ENCODE data around the gene FITM2.

Gene FITM2

GRCh38 chr20:44336725-44337380, 25.9 kb upstream of the FITM2 start, which contains the start of gene R3HDML:
Gene R3HDML, plus strand, starts transcription at chr20:44337043. Its CDS starts 115 bp downstream, at chr20:44337158.
- Histone ChIP-seq H3K27ac (no peak within 1 kb of the TSS), H3K4me3 (ENCODE audit: low read depth, low read length) (no peak within 1 kb of the TSS), H3K36me3 (replicated peaks) (no peaks in the 10 kb centered on the region), H3K27me3 (replicated peaks) (peaks cover 3% of the 10 kb centered on the region)
- TF ChIP-seq CTCF (IDR thresholded peaks at IDR 0.05; ENCODE audit: low read depth, low read length, missing control alignments): no peak
- in situ Hi-C loops (cut with HindIII; ENCODE audit: low pct_ligation_motif_present, low sequenced_read_pairs): no loop called here
- DNase-seq: no peak

- DNase-seq: no peak
- Histone ChIP-seq H3K36me3 (replicated peaks) (no peaks in the 10 kb centered on the region), H3K27ac (no peak overlapping the region), H3K27me3 (replicated peaks) (peaks cover 3% of the 10 kb centered on the region), H3K4me3 (ENCODE audit: low read depth, low read length) (no peak overlapping the region)
- TF ChIP-seq CTCF (IDR thresholded peaks at IDR 0.05; ENCODE audit: low read depth, low read length, missing control alignments): no peak
- in situ Hi-C loops (cut with HindIII; ENCODE audit: low pct_ligation_motif_present, low sequenced_read_pairs): no loop called here
Measured at GRCh38 chr20:44336086-44336485, 25.1 kb upstream of the FITM2 start.

GRCh38 chr20:44335675-44336074, 24.7 kb upstream of the FITM2 start:
- in situ Hi-C loops (cut with HindIII; ENCODE audit: low pct_ligation_motif_present, low sequenced_read_pairs): no loop called here
- no peak for TF ChIP-seq CTCF (IDR thresholded peaks at IDR 0.05; ENCODE audit: low read depth, low read length, missing control alignments)
- no peak for DNase-seq
- H3K27me3 ChIP-seq (replicated peaks): peaks cover 3% of the 10 kb centered on the region
- H3K4me3 ChIP-seq (ENCODE audit: low read depth, low read length): no peak overlapping the region
- no peak overlapping the region for H3K27ac ChIP-seq
- H3K36me3 ChIP-seq (replicated peaks): no peaks in the 10 kb centered on the region

GRCh38 chr20:44334709-44335108, 23.7 kb upstream of the FITM2 start:
- Histone ChIP-seq H3K4me3 (ENCODE audit: low read depth, low read length) (no peak overlapping the region), H3K27me3 (replicated peaks) (peaks cover 3% of the 10 kb centered on the region), H3K36me3 (replicated peaks) (no peaks in the 10 kb centered on the region), H3K27ac (no peak overlapping the region)
- no peak for DNase-seq
- TF ChIP-seq CTCF (IDR thresholded peaks at IDR 0.05; ENCODE audit: low read depth, low read length, missing control alignments): no peak
- in situ Hi-C loops (cut with HindIII; ENCODE audit: low pct_ligation_motif_present, low sequenced_read_pairs): no loop called here

GRCh38 chr20:44334306-44334705, 23.3 kb upstream of the FITM2 start:
- peaks cover 3% of the 10 kb centered on the region for H3K27me3 ChIP-seq (replicated peaks)
- H3K27ac ChIP-seq: no peak overlapping the region
- no peaks in the 10 kb centered on the region for H3K36me3 ChIP-seq (replicated peaks)
- no peak for TF ChIP-seq CTCF (IDR thresholded peaks at IDR 0.05; ENCODE audit: low read depth, low read length, missing control alignments)
- in situ Hi-C loops (cut with HindIII; ENCODE audit: low pct_ligation_motif_present, low sequenced_read_pairs): no loop called here
- no peak overlapping the region for H3K4me3 ChIP-seq (ENCODE audit: low read depth, low read length)
- no peak for DNase-seq

GRCh38 chr20:44331201-44331600, 20.2 kb upstream of the FITM2 start:
- in situ Hi-C loops (cut with HindIII; ENCODE audit: low pct_ligation_motif_present, low sequenced_read_pairs): no loop called here
- no peaks in the 10 kb centered on the region for H3K36me3 ChIP-seq (replicated peaks)

More at GRCh38 chr20:44331201-44331600, 20.2 kb upstream of the FITM2 start:
- peaks cover 3% of the 10 kb centered on the region for H3K27me3 ChIP-seq (replicated peaks)
- TF ChIP-seq CTCF (IDR thresholded peaks at IDR 0.05; ENCODE audit: low read depth, low read length, missing control alignments): no peak
- no peak for DNase-seq
- H3K4me3 ChIP-seq (ENCODE audit: low read depth, low read length): no peak overlapping the region
- no peak overlapping the region for H3K27ac ChIP-seq
